Islet of Langerhans (tissue), 1 donor: ENCODE data around the gene DDIT3.
"Not testable (repeated sequence)": the region's sequence is repeated elsewhere in the genome, so short reads cannot be mapped to it uniquely, and the experiment has no call there.

ENCODE experiments used
- FAIRE-seq: peaks from one replicate; lab custom pipeline; 2011; peaks lifted over from hg19 to GRCh38; lab: Jason Lieb, UNC

DDIT3 gene

DNA sequence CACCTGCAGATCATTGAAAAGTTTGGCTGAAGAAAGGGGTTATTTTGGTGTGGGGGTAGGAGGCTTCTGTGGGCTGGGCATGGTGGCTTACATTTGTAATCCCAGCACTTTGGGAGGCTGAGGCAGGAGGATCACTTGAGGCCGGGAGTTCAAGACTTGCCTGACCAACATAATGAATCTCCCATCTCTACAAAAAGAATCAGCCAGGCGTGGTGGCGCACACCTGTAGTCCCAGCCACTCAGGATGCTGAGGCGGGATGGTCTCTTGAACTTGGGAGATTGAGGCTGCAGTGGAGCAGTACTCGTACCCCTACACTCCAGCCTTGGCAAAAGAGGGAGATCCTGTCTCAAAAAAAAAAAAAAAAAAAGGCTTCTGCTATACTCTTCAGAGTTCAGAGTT lies 7.0 kb downstream of the DDIT3 start:
- FAIRE-seq: no peak

DNA sequence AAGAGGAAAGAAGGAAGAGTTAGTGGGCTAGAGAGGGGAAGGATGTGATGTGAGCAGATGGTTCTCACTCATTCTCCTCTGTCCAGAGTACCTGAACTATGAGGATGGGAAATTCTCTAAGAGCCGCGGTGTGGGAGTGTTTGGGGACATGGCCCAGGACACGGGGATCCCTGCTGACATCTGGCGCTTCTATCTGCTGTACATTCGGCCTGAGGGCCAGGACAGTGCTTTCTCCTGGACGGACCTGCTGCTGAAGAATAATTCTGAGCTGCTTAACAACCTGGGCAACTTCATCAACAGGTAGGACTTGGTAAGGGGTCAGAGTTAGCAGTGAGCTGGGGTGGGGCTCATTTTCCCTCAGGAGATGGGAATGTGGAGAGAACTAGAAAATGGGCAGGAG lies 7.6 kb downstream of the DDIT3 start:
- no peak for FAIRE-seq

DNA sequence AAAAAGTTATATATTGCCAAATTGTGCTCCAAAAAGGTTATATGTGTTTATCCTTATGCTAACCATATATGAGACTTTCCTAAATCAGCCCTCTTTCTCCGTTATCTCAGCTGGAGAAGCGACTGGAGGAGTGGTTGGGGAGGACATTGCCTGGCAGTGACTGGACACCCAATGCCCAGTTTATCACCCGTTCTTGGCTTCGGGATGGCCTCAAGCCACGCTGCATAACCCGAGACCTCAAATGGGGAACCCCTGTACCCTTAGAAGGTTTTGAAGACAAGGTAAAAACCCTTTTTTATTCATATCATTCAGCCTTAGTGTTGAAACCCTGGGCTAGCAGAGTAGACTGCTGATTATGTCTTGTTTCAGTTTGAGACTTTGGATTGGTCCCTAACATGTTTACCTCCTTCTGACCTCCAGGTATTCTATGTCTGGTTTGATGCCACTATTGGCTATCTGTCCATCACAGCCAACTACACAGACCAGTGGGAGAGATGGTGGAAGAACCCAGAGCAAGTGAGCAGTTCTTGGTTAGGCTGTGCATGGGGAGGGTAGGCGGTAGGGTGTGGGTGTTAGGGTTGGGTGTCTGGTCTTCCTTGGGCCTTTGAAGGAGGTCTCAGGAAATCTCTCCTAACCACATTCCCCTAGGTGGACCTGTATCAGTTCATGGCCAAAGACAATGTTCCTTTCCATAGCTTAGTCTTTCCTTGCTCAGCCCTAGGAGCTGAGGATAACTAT lies 8.6 kb downstream of the DDIT3 start:
- FAIRE-seq: no peak

DNA sequence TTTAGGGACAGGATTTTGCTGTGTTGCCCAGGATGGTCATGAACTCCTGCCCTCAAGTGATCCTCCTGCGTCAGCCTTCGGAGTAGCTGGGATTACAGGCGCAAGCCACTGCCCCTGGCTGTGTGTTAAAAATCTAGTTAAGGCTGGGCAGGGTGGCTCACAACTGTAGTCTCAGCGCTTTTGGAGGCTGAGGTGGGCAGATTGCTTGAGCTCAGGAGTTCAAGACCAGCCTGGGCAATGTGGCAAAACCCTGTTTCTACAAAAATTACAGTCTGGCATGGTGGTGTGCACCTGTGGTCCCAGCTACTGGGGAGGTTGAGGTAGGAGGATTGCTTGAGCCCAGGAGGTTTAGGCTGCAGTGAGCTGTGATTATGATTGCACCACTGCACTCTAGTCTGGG lies 9.2 kb downstream of the DDIT3 start:
- FAIRE-seq: no peak

DNA sequence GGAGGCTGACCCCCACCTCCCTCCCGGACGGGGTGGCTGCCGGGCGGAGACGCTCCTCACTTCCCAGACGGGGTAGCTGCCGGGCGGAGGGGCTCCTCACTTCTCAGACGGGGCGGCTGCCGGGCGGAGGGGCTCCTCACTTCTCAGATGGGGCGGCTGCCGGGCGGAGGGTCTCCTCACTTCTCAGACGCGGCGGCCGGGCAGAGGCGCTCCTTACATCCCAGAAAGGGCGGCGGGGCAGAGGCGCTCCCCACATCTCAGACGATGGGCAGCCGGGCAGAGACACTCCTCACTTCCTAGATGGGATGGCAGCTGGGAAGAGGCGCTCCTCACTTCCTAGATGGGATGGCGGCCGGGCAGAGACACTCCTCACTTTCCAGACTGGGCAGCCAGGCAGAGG lies 12.5 kb downstream of the DDIT3 start:
- not testable (repeated sequence) for FAIRE-seq

DNA sequence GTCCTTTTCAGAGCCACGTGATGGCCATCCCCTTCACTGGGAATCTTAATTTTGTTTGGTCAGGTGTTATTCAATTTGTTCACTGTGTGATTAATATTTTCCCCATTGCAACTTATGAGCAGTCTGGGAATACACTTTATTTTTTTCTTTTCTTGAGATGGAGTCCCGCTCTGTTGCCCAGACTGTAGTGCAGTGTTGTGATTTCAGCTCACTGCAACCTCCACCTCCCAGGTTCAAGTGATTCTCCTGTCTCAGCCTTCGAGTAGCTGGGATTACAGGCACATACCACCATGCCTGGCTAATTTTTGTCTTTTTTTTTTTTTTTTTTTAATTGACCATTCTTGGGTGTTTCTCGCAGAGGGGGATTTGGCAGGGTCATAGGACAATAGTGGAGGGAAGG lies 13.8 kb downstream of the DDIT3 start:
- not testable (repeated sequence) for FAIRE-seq

DNA sequence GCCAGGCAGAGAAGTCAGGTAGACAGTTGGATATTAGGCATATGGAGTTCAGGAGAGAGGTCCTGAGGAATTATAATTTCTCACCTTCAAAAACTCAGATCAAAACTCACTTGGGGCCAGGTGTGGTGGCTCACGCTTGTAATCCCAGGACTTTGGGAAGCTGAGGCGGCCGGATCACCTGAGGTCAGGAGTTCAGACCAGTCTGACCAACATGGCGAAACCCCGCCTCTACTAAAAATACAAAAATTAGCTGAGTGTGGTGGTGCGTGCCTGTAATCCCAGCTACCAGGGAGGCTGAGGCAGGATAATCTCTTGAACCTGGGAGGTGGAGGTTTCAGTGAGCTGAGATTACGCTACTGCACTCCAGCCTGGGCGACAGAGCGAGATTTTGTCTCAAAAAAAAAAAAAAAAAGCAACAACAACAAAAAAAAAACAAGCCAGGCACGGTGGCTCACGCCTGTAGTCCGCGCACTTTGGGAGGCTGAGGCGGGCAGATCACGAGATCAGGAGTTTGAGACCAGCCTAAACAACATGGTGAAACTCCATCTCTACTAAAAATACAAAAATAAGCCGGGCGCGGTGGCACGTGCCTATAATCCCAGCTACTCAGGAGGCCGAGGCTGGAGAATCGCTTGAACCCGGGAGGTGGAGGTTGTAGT lies 17.9 kb downstream of the DDIT3 start:
- not testable (repeated sequence) for FAIRE-seq

DNA sequence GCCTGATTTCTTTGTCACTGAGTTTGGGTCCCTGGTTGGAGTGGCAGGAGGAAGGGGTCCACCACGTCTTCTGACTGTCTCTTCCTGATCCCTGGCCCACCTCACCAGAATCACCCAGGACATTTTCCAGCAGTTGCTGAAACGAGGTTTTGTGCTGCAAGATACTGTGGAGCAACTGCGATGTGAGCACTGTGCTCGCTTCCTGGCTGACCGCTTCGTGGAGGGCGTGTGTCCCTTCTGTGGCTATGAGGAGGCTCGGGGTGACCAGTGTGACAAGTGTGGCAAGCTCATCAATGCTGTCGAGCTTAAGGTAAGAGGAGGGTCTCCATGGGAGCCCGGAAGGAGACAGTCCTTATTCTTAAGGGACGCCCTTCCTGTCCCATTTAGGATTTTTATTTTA lies 20.1 kb downstream of the DDIT3 start:
- FAIRE-seq: no peak

DNA sequence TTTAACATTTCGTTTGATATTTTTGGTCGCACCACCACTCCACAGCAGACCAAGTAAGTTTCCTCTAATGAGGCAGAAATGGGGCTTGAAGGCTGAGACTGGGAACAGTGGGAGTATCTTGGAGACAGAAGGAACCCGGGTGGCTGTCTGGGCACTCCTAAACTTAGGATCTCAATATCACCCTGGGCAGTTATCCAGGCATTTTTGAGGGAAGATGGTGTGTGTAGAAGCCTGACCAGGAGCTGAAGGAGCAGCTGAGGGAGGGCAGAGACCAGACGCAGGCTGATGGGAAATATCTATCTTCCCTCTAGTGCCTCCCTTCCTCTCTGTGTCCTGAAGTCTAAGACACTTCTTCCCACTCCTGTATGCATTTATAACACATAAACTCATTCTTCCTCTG lies 21.7 kb downstream of the DDIT3 start:
- no peak for FAIRE-seq

DNA sequence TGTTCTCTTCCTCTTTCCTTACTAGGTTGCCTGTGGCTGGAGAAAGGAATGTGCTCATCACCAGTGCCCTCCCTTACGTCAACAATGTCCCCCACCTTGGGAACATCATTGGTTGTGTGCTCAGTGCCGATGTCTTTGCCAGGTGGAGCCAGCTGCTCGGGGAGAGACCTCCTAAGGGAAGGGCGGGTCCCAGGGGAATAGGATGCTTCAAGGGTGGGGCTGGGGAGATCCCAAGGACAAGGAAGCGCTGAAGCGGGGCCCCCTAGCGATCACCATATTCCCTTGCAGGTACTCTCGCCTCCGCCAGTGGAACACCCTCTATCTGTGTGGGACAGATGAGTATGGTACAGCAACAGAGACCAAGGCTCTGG lies 22.2 kb downstream of the DDIT3 start:
- no peak for FAIRE-seq

DNA sequence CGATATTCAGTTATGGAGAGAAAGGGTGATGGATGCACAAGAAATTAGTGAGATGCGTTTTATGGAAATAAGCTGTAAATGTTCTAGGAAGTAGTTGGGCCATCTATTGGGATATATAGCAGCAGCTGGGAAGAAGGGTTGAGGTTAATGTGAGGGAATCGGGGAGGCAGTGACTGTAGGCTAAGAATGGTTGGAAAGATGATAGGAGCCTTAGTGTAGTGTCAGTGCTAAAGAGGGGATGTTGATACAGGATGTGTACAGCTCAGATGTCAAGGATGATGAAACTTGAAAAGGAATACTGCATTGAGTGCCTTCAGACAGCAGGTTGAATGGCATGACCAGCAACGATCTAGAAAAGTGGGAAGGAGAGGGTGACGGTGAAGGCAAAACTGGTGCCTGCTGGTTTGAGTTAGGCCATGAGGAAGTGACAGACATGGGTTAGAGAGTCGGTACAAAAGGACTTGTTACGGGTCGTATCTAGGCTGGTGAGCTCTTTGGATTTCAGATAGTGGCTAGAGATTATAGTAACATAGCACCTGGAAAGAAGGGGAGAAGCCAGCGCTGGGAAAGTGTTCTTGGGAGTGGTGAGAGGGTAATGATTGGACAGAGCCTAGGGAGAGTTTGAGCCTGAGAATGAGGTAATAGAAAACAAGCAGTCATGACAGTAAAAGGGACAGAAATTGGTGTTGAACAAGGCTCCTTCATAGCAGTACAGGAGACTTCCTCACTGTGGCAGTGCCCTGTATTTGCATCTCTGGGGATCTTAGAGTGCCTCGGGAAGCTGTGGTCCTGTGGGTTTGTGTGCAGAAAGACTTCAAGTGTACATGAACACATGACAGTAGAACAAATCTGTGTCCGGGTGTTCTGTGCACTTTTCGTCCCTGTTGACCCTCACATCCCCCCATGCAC lies 22.8 kb downstream of the DDIT3 start:
- no peak for FAIRE-seq

DNA sequence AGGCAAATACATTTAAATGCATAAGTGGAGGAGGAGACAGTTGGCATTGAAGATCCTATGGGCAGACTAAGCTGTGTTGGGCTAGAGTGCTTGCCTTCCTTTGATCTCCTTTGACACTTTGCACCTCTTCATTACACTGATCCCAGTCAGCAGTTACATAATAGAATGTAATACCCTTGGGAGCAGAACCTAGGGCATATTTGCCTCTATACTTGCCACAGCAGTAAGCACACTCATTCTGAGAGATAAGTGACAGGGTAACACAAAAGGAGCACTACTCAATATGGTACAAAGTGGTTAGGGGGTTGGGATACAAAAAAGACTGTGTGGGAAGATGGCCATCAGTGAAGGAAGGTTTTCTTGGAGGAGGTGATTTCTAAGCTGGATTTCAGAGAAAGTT lies 23.5 kb downstream of the DDIT3 start:
- FAIRE-seq: no peak

DNA sequence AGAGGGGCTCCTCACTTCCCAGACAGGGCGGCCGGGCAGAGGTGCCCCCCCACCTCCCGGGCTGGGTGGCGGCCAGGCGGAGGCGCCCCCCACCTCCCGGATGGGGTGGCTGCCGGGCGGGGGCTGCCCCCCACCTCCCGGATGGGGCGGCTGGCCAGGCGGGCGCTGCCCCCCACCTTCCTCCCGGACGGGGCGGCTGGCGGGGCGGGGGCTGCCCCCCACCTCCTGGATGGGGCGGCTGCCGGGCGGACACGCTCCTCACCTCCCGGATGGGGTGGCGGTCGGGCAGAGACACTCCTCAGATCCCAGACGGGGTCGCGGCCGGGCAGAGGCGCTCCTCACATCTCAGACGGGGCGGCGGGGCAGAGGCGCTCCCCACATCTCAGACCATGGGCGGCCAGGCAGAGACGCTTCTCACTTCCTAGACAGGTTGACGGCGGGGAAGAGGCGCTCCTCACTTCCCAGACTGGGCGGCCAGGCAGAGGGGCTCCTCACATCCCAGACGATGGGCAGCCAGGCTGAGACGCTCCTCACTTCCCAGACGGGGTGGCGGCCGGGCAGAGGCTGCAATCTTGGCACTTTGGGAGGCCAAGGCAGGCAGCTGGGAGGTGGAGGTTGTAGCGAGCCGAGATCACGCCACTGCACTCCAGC lies 25.1 kb downstream of the DDIT3 start:
- not testable (repeated sequence) for FAIRE-seq

DNA sequence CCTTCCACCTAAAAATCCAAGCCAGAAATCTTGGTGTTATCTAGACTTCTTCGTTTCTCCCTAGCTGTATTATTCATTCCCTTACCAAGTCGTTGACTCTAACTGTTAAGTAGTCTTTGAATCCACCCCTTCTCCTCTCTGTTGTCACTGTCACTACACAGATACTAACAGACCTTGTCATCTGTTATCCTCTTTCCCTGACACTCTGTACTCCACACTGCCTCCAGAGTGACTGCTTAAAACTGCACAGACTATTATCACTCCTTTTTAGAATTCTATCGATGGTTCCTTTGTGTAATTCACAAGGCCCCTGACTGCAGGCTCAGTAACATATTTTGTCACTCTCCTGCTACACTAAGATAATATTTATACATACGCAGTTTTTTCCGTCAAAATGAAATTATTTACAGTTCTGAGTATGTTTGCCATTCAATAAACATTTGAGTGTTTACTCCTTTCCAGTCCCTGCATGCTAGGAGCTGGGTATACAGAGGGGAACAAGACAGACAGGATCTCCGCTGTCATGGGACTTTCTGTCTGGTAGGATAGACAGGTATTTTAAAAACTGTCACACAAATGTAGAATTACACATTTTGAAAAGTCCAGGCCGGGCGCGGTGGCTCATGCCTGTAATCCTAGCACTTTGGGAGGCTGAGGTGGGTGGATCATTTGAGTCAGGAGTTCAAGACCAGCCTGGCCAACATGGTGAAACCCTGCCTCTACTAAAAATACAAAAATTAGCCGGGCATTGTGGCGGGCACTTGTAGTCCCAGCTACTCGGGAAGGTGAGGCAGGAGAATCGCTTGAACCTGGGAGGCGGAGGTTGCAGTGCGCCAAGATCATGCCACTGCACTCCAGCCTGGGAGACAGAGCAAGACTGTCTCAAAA lies 28.7 kb downstream of the DDIT3 start:
- FAIRE-seq: no peak

DNA sequence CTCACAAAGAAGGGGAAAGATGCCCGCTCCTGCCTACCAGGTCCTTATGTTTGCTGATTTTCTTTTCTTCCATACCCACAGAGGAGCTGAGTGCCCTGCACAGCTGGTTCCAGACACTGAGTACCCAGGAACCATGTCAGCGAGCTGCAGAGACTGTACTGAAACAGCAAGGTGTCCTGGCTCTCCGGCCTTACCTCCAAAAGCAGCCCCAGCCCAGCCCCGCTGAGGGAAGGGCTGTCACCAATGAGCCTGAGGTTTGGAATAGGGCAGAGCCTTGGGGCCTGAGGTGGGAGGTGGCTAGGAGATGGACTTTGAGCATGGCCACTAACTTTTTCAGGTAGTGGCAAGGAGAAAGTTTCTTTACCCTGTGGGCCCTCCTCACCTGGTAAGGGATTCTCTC lies 30.2 kb downstream of the DDIT3 start:
- no peak for FAIRE-seq

DNA sequence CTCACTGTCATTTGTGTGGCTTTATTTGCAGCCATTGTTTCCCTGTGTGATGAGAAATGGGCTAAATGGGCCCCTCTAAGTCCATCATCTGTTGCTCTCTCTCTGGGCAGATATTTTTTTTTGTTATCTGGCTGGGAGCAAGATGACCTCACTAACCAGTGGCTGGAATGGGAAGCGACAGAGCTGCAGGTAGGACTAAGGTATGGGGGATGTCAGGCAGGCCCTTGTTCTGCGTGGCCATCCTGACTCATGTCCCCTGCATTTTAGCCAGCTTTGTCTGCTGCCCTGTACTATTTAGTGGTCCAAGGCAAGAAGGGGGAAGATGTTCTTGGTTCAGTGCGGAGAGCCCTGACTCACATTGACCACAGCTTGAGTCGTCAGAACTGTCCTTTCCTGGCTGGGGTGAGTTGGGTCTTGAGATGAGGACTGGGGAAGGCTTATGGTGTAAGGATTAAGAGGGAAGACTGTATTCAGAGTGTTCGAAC lies 31.1 kb downstream of the DDIT3 start:
- FAIRE-seq: no peak

DNA sequence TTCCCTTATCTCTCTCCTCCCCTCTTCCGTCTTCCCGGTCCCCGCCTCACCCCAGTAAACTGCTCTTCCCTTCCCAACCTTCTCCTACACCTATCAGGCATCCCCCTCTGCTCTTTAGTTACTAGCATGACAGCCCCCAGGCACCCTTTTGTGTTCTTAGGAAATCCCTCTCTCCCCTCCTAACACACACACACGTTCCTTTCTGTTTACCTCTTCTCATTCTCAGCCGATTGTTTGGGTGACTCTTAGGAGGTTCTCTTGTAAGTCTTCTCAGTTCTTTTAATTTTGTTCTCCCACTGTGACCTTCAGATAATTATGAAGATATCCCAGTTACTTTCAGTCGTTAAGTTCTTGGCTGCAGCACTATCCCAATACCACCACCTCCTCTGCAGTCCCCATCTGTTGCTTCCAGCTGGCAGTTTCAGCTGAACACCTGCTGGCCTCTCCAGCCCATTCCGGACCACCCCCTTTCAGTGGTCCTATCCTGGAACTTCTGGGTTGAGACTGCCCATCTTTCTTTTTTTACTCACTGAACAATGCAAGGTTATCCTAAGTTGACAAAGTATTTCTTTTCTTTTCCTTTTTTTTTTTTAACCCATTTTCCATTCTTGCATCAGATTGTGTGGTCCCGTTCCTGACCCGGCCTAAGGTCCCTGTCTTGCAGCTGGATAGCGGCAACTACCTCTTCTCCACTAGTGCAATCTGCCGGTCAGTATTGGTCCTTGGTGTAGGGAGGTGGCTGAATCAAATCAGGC lies 31.7 kb downstream of the DDIT3 start:
- no peak for FAIRE-seq

DNA sequence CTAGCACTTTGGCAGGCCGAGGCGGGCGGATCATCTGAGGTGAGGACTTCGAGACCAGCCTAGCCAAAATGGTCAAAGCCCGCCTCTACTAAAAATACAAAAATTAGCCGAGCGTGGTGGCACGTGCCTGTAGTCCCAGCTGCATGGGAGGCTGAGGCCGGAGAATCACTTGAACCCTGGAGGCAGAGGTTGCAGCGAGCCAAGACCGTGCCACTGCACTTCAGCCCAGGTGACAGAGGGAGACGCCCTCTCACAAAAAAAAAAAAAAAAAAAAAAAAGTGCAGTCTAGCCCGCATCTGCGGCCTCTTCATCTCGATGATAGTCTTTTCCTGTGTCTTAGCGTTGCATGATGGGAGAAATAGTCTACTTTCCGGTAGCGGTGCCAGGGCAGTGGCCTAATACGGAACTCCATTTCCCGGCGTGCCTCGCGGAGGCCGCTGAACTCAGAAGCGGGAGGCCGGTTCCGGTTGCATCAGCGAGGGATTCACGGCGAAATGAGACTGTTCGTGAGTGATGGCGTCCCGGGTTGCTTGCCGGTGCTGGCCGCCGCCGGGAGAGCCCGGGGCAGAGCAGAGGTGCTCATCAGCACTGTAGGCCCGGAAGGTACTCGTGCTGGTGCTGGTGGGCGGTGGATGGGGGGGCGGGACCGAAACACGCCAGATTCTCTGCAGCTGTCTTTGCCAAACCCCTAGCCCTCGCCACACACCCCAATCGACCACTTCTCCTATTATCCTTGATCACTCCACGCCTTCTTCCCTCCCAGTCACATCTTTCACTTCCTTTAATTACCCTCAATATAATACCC lies 32.5 kb downstream of the DDIT3 start, which contains the start of gene MARS1:
MARS1 (plus strand) TSS at position 472 of the 805 bp plus-strand sequence; CDS start at position 495, 23 bp downstream.
- peak; percentile 81 for FAIRE-seq

DNA sequence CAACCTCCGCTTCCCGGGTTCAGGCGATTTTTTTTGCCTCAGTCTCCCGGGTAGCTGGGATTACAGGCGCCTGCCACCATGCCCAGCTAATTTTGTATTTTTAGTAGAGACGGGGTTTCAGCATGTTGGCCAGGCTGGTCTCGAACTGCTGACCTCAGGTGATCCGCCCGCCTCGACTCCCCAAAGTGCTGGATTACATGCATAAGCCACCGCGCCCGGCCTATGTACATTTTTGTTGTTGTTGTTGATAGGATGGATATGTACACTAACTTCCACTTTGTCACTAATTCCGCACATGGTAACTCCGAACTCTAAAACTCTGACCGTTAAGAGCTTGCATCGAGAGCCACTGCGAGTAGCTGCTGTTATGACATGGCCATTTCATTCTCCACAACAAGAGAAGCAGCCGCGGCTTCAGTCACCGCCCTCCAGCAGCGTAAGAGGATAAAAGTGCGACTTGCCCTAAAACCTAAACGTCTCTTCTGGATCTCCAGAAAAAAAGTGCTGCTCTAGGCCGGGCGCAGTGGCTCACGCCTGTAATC lies 33.2 kb downstream of the DDIT3 start:
- FAIRE-seq: no peak
